WERI-Rb-1 (cell line): ENCODE measurements around the gene CDC42BPB.
A peak's percentile ranks its signal among the peaks of the same experiment; 100 is the strongest.

Experiments used
- DNase-seq: peaks from one replicate; pipeline ENCODE4 v3.0.0-alpha.2; 2020
- H3K27ac ChIP-seq: fragments of 250-450 bp; sonication (Bioruptor Pico); 2 replicates; pipeline ENCODE4 v1.5.1; 2020; ENCODE audit warnings: mild to moderate bottlenecking, moderate library complexity
- H3K27me3 ChIP-seq: fragments of 250-450 bp; sonication (Bioruptor Pico); 2 replicates; pipeline ENCODE4 v1.5.1; 2021; ENCODE audit warnings: mild to moderate bottlenecking, low read depth, moderate library complexity; ENCODE audit not compliant: insufficient read depth, severe bottlenecking
- H3K36me3 ChIP-seq: fragments of 250-450 bp; sonication (Bioruptor Pico); 2 replicates; pipeline ENCODE4 v1.5.1; 2020; ENCODE audit warnings: mild to moderate bottlenecking, moderate library complexity
- H3K4me3 ChIP-seq: 2 replicates; pipeline ENCODE4 v1.5.1; 2011; ENCODE audit warnings: low read depth, mild to moderate bottlenecking, control low read depth, low read length
- H3K9me3 ChIP-seq: fragments of 250-450 bp; sonication (Bioruptor Pico); 2 replicates; pipeline ENCODE4 v1.5.1; 2021; ENCODE audit warnings: mild to moderate bottlenecking, moderate library complexity; ENCODE audit not compliant: severe bottlenecking
- CTCF ChIP-seq: IDR thresholded peaks from 2 replicates; pipeline ENCODE4 v1.5.1; 2011; ENCODE audit warnings: low read depth, mild to moderate bottlenecking, control low read depth, inconsistent platforms, low read length

Gene CDC42BPB

GRCh38 chr14:102911991-102912761 lies 145.2 kb downstream of the CDC42BPB start:
- DNase-seq: no peak
- Histone ChIP-seq H3K9me3 (no peaks in the 10 kb centered on the region), H3K27me3 (no peaks in the 10 kb centered on the region), H3K27ac (no peak overlapping the region), H3K36me3 (peaks cover 1% of the 10 kb centered on the region), H3K4me3 (no peak overlapping the region)
- TF ChIP-seq CTCF: no peak

- no peaks in the 10 kb centered on the region for H3K27me3 ChIP-seq
- DNase-seq: no peak
- H3K36me3 ChIP-seq: peaks cover 7% of the 10 kb centered on the region
- H3K27ac ChIP-seq: 0 out of 2 replicates have a peak overlapping the region, but pooled peaks have one; percentile 28
- H3K4me3 ChIP-seq: no peak overlapping the region
- no peak for TF ChIP-seq CTCF
- no peaks in the 10 kb centered on the region for H3K9me3 ChIP-seq
Observed at GRCh38 chr14:102911541-102911951, 145.8 kb downstream of the CDC42BPB start.

- H3K4me3 ChIP-seq: no peak overlapping the region
- TF ChIP-seq CTCF: no peak
- peaks cover 18% of the 10 kb centered on the region for H3K36me3 ChIP-seq
- no peaks in the 10 kb centered on the region for H3K27me3 ChIP-seq
- DNase-seq: no peak
- no peak overlapping the region for H3K27ac ChIP-seq
- no peaks in the 10 kb centered on the region for H3K9me3 ChIP-seq
Observed at GRCh38 chr14:102910442-102910841, 146.9 kb downstream of the CDC42BPB start.

DNA sequence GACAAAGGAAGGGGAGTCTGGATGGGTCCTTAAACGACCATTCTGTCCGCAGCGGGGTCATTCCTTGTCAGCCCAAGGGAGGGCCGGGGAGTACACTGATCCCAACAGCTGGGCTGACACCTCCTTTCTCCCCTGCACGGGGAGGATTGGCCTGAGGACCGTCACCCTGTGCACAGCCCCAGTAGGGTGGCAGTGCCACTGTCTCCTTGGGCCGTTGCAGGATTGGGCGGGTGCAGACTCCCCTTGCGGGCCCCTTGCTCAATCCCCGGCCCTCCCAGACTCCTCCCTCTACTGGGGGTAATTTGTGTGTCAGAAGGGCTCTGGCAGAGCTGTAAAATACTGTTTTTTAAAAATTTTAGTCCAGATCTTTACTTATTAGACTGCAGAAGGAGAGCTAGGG lies 147.4 kb downstream of the CDC42BPB start:
- no peak overlapping the region for H3K4me3 ChIP-seq
- TF ChIP-seq CTCF: no peak
- no peaks in the 10 kb centered on the region for H3K27me3 ChIP-seq
- H3K9me3 ChIP-seq: no peaks in the 10 kb centered on the region
- H3K27ac ChIP-seq: no peak overlapping the region
- DNase-seq: no peak
- peaks cover 22% of the 10 kb centered on the region for H3K36me3 ChIP-seq

DNA sequence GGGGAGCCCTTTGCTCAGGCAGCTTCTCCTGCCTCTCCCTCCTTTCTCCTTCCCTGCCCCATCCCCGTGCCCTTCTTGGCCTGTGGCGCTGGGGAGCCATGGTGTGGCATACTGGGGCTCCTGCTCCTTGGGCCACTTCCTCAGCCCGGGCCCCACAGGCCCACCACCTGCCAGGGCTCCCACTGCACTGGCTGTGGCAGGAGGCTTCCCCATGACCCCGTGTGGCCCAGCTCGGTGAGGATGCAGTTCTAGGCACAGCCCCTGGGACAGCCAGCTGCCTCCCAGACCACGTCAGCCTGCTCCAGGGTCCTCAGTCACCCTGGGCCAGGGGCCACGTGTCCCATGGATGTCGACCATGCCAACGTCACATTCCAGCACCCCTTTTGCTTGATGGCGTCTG lies 147.9 kb downstream of the CDC42BPB start:
- H3K9me3 ChIP-seq: no peaks in the 10 kb centered on the region
- peaks cover 22% of the 10 kb centered on the region for H3K36me3 ChIP-seq
- no peak overlapping the region for H3K27ac ChIP-seq
- TF ChIP-seq CTCF: no peak
- no peak for DNase-seq
- H3K27me3 ChIP-seq: no peaks in the 10 kb centered on the region
- H3K4me3 ChIP-seq: no peak overlapping the region
